Keratinocyte (primary cell): ENCODE data around the gene MFSD12. TPM values are rescaled to one million over a fixed set of nuclear protein-coding genes. Genes with fewer than 3 reads are reported as not detected.

Experiments used
- DNase-seq: peaks from one replicate; pipeline ENCODE4 v3.0.0-alpha.2; 2011; ENCODE audit warnings: low read depth, missing footprints, low spot score
- FAIRE-seq: peaks from 2 replicates; lab custom pipeline; 2011; peaks lifted over from hg19 to GRCh38; lab: Jason Lieb, UNC
- H2AFZ ChIP-seq: 2 replicates; pipeline ENCODE4 v1.6.0; 2012; ENCODE audit warnings: low read length, control low read depth, inconsistent platforms; ENCODE audit not compliant: control insufficient read depth
- H3K27ac ChIP-seq: 2 replicates; pipeline ENCODE4 v1.5.1; 2011; ENCODE audit warnings: low read length; ENCODE audit not compliant: control insufficient read depth, insufficient read depth
- H3K27me3 ChIP-seq: 3 replicates; pipeline ENCODE4 v1.6.0; 2011; ENCODE audit warnings: low read length; ENCODE audit not compliant: control insufficient read depth, insufficient read depth; ENCODE audit errors: extremely low read depth
- H3K36me3 ChIP-seq, 2 experiments: 2 replicates in 1 of 2; 3 replicates in 1 of 2; pipeline ENCODE4 v1.5.1; 2011; ENCODE audit warnings: low read length in 2 of 2, mild to moderate bottlenecking in 1 of 2; ENCODE audit not compliant: control insufficient read depth in 2 of 2, insufficient read depth in 2 of 2; ENCODE audit errors: extremely low read depth in 1 of 2
- H3K4me1 ChIP-seq: 3 replicates; pipeline ENCODE4 v1.5.1; 2011; ENCODE audit warnings: low read length; ENCODE audit not compliant: control insufficient read depth, insufficient read depth; ENCODE audit errors: extremely low read depth
- H3K4me2 ChIP-seq: 3 replicates; pipeline ENCODE4 v1.6.0; 2011; ENCODE audit warnings: low read depth, low read length; ENCODE audit not compliant: control insufficient read depth, insufficient read depth; ENCODE audit errors: extremely low read depth
- H3K4me3 ChIP-seq, 3 experiments: fragments of 200-600 bp in 1 of 3; sonication (generic) in 1 of 3; 2 replicates in 2 of 3; 3 replicates in 1 of 3; pipeline ENCODE4 v1.5.1; 2011 to 2016; ENCODE audit warnings: low read length in 3 of 3, mild to moderate bottlenecking in 3 of 3, control low read depth in 2 of 3, inconsistent platforms in 1 of 3, low read depth in 1 of 3, mixed read lengths in 1 of 3, mixed run types in 1 of 3, moderate library complexity in 1 of 3; ENCODE audit not compliant: control insufficient read depth in 2 of 3, insufficient read depth in 2 of 3; ENCODE audit errors: extremely low read depth in 1 of 3
- H3K79me2 ChIP-seq: 2 replicates; pipeline ENCODE4 v1.6.0; 2012; ENCODE audit warnings: low read length; ENCODE audit not compliant: control insufficient read depth, insufficient read depth
- H3K9ac ChIP-seq: 3 replicates; pipeline ENCODE4 v1.6.0; 2011; ENCODE audit warnings: low read length; ENCODE audit not compliant: control insufficient read depth, insufficient read depth; ENCODE audit errors: extremely low read depth
- H3K9me1 ChIP-seq: 3 replicates; pipeline ENCODE4 v1.6.0; 2011; ENCODE audit warnings: low read length; ENCODE audit not compliant: control insufficient read depth, insufficient read depth; ENCODE audit errors: extremely low read depth
- H3K9me3 ChIP-seq: 2 replicates; pipeline ENCODE4 v1.5.1; 2012; ENCODE audit warnings: low read depth, low read length; ENCODE audit not compliant: control insufficient read depth
- H4K20me1 ChIP-seq: 3 replicates; pipeline ENCODE4 v1.6.0; 2011; ENCODE audit warnings: low read length; ENCODE audit not compliant: control insufficient read depth, insufficient read depth; ENCODE audit errors: extremely low read depth
- CTCF ChIP-seq, 3 experiments: IDR thresholded peaks in 1 of 3; conservative IDR thresholded peaks in 1 of 3; optimal IDR thresholded peaks in 1 of 3; 2 replicates in 2 of 3; 3 replicates in 1 of 3; pipeline versions ENCODE3 to v1.5.1; 2011; ENCODE audit warnings: low read length in 3 of 3, mild to moderate bottlenecking in 3 of 3, moderate library complexity in 2 of 3, control low read depth in 1 of 3, inconsistent platforms in 1 of 3; ENCODE audit not compliant: insufficient read depth in 2 of 3; ENCODE audit errors: extremely low read depth in 1 of 3
- EZH2 ChIP-seq: IDR thresholded peaks from one replicate; pipeline ENCODE4 v1.6.1; 2012; ENCODE audit warnings: inconsistent platforms, mild to moderate bottlenecking, low read length, moderate library complexity
- dilution Hi-C: fragments of 300-500 bp; cut with MboI; formaldehyde crosslinking; loops from one replicate; pipeline ENCODE4 v1.7.0; 2020; ENCODE audit warnings: low sequenced_read_pairs; ENCODE audit not compliant: extremely low pct_ligation_motif_present
- polyA plus RNA-seq, 5 experiments: library from polyadenylated mRNA; depleted of rRNA in 3 of 5; stranded (reverse) in 3 of 5; stranded (forward) in 1 of 5; unstranded in 1 of 5; fragments of >200 nt; gene quantifications; 1 replicate in 1 of 5; 2 replicates in 3 of 5; 3 replicates in 1 of 5; pipeline versions ENCODE4 v1.2.1 to v1.2.3, GENCODE V29; 2011 to 2012; ENCODE audit warnings: missing spikeins in 2 of 5, low read depth in 1 of 5, low replicate concordance in 1 of 5

The MFSD12 gene
- polyA plus RNA-seq, 1 donor (not counting 4 experiments of a cell fraction or from before 2014, with no cell fraction given) = 30.0 TPM

GRCh38 chr19:3505598-3506383 is 51.6 kb downstream of the MFSD12 start, which contains the start of gene FZR1:
FZR1 (plus strand) TSS chr19:3506311; CDS start chr19:3522990, 16,679 bp downstream.
- no peaks in the 10 kb centered on the region for H3K9me3 ChIP-seq
- H4K20me1 ChIP-seq = peaks cover 11% of the 10 kb centered on the region
- peak within 1 kb of the TSS; percentile 80 to 87 (median 83) for H3K4me3 ChIP-seq
- TF ChIP-seq EZH2 = no peak
- no peak for TF ChIP-seq CTCF (optimal IDR thresholded peaks at IDR 0.05 in 1 of 3, IDR thresholded peaks at IDR 0.05 in 1 of 3, conservative IDR thresholded peaks at IDR 0.05 in 1 of 3; ENCODE audit: extremely low read depth in 1 of 3, insufficient read depth in 2 of 3, low read length in 3 of 3)
- H3K9me1 ChIP-seq = peaks cover 6% of the 10 kb centered on the region
- peaks cover 42% of the 10 kb centered on the region for H3K79me2 ChIP-seq
- peaks cover 25% of the 10 kb centered on the region for H3K4me1 ChIP-seq
- FAIRE-seq = peak; percentile 53
- peak within 1 kb of the TSS; percentile 94 for H3K4me2 ChIP-seq
- dilution Hi-C loops = no loop called here
- peaks cover 5 to 7% of the 10 kb centered on the region in 2 experiments for H3K36me3 ChIP-seq
- H3K9ac ChIP-seq = peak within 1 kb of the TSS; percentile 94
- peak within 1 kb of the TSS; percentile 97 for H2AFZ ChIP-seq
- no peaks in the 10 kb centered on the region for H3K27me3 ChIP-seq
- peak; percentile 90 for DNase-seq
- peak within 1 kb of the TSS; percentile 97 for H3K27ac ChIP-seq

- Histone ChIP-seq H3K27me3 (no peaks in the 10 kb centered on the region), H3K4me3 (peak overlapping the region in 1 of 3 experiments; percentile 83), H4K20me1 (peaks cover 3% of the 10 kb centered on the region), H3K36me3 (no peaks in the 10 kb centered on the region), H3K4me1 (peaks cover 23% of the 10 kb centered on the region), H3K9me1 (peaks cover 6% of the 10 kb centered on the region), H3K79me2 (peaks cover 39% of the 10 kb centered on the region), H3K9ac (no peak overlapping the region), H3K27ac (peak overlapping the region; percentile 97), H2AFZ (no peak overlapping the region), H3K9me3 (no peaks in the 10 kb centered on the region), H3K4me2 (peak overlapping the region; percentile 94)
- DNase-seq = no peak
- FAIRE-seq = no peak
- dilution Hi-C loops = no loop called here
- no peak for TF ChIP-seq CTCF (optimal IDR thresholded peaks at IDR 0.05 in 1 of 3, IDR thresholded peaks at IDR 0.05 in 1 of 3, conservative IDR thresholded peaks at IDR 0.05 in 1 of 3; ENCODE audit: extremely low read depth in 1 of 3, insufficient read depth in 2 of 3, low read length in 3 of 3)
- no peak for TF ChIP-seq EZH2
Measured at GRCh38 chr19:3504735-3505134, 52.7 kb downstream of the MFSD12 start.
